HepG2 (cell line): ENCODE results near the gene AP4M1. TPM values are rescaled to one million over a fixed set of nuclear protein-coding genes. Genes with fewer than 3 reads are reported as not detected.

Experiments
- DR1 ChIP-seq: sonication (generic); formaldehyde crosslinking; IDR thresholded peaks from 2 replicates; pipeline ENCODE4 v1.8.0; 2021; ENCODE audit warnings: mild to moderate bottlenecking, missing genetic modification reagents, inconsistent platforms
- FOXC1 ChIP-seq: sonication (generic); formaldehyde crosslinking; IDR thresholded peaks from 2 replicates; pipeline ENCODE4 v1.8.0; 2022; ENCODE audit warnings: mild to moderate bottlenecking, missing genetic modification reagents, borderline replicate concordance
- MTA1 ChIP-seq: sonication (generic); formaldehyde crosslinking; IDR thresholded peaks from 2 replicates; pipeline ENCODE4 v1.4.0; 2020; ENCODE audit warnings: missing genetic modification reagents, mild to moderate bottlenecking, borderline replicate concordance
- NFE2L2 ChIP-seq: fragments of 150-350 bp; IDR thresholded peaks from 2 replicates; pipeline ENCODE4 v1.6.1; 2014; ENCODE audit warnings: low read length
- RORA ChIP-seq: sonication (generic); formaldehyde crosslinking; IDR thresholded peaks from 2 replicates; pipeline ENCODE4 v1.5.0; 2020; ENCODE audit warnings: mild to moderate bottlenecking, missing genetic modification reagents, moderate library complexity
- SMARCE1 ChIP-seq: fragments of 450-650 bp; IDR thresholded peaks from 2 replicates; pipeline ENCODE4 v1.6.1; 2017; ENCODE audit warnings: borderline replicate concordance
- TARDBP ChIP-seq: sonication (generic); formaldehyde crosslinking; IDR thresholded peaks from 2 replicates; pipeline ENCODE4 v1.8.0; 2022; ENCODE audit warnings: mild to moderate bottlenecking, missing genetic modification reagents
- U2AF2 ChIP-seq: fragments of 200-400 bp; formaldehyde crosslinking; IDR thresholded peaks from 2 replicates; pipeline ENCODE4 v1.6.1; 2017; ENCODE audit warnings: low read depth, mild to moderate bottlenecking, low read length
- ZMYM2 ChIP-seq: sonication (generic); formaldehyde crosslinking; IDR thresholded peaks from 2 replicates; pipeline ENCODE4 v1.8.0; 2022; ENCODE audit warnings: mild to moderate bottlenecking, missing genetic modification reagents
- ZNF24 ChIP-seq: fragments of 450-650 bp; IDR thresholded peaks from 2 replicates; pipeline ENCODE4 v1.6.1; 2017; ENCODE audit warnings: antibody characterized with exemption, mild to moderate bottlenecking
- ZNF343 ChIP-seq: sonication (generic); formaldehyde crosslinking; IDR thresholded peaks from 2 replicates; pipeline ENCODE4 v1.4.0; 2020; ENCODE audit warnings: mild to moderate bottlenecking, missing genetic modification reagents
- ZNF501 ChIP-seq: sonication (generic); formaldehyde crosslinking; IDR thresholded peaks from 2 replicates; pipeline ENCODE4 v1.5.1; 2020; ENCODE audit warnings: mild to moderate bottlenecking, moderate library complexity, missing genetic modification reagents
- ZNF605 ChIP-seq: sonication (generic); formaldehyde crosslinking; IDR thresholded peaks from 2 replicates; pipeline ENCODE4 v1.8.0; 2022; ENCODE audit warnings: mild to moderate bottlenecking, missing genetic modification reagents
- ZNF644 ChIP-seq: IDR thresholded peaks from 2 replicates; pipeline ENCODE4 v1.6.1; 2016; ENCODE audit warnings: low read depth
- polyA plus RNA-seq, 8 experiments: library from polyadenylated mRNA; depleted of rRNA in 3 of 8; stranded (reverse) in 7 of 8; unstranded in 1 of 8; fragments of >200 nt; fragmentation: Illumina TruSeq in 4 of 8; extraction: Trizol in 4 of 8; gene quantifications; 2 replicates each; pipeline versions ENCODE4 v1.2.1 to v1.2.3, GENCODE V29; 2011 to 2016; ENCODE audit warnings: low read depth in 4 of 8, missing spikeins in 1 of 8, mixed read lengths in 1 of 8; ENCODE audit not compliant: insufficient read depth in 1 of 8
- total RNA-seq, 5 experiments: library from RNA; depleted of rRNA; stranded (reverse); fragments of >200 nt; fragmentation: Illumina TruSeq; extraction: Trizol; gene quantifications; 2 replicates each; pipeline ENCODE4 v1.2.3, GENCODE V29; 2016; ENCODE audit warnings: low read depth in 1 of 5
- TF ChIP-seq, protein P1 (sequence below): sonication (generic); formaldehyde crosslinking; IDR thresholded peaks from 2 replicates; pipeline ENCODE4 v1.5.0; 2020; ENCODE audit warnings: mild to moderate bottlenecking, missing genetic modification reagents, borderline replicate concordance
- TF ChIP-seq, protein P2 (sequence below): sonication (generic); IDR thresholded peaks from 2 replicates; pipeline ENCODE4 v1.6.1; 2016; ENCODE audit warnings: low read depth, borderline replicate concordance
- TF ChIP-seq, protein P3 (sequence below): IDR thresholded peaks from 2 replicates; pipeline ENCODE4 v1.6.1; 2016; ENCODE audit warnings: low read depth, missing genetic modification reagents, missing compliant biosample characterization

The AP4M1 gene
- total and polyA plus RNA-seq, 2 of the 13 experiments (the other 11 are each of a cell fraction or from before 2014, with no cell fraction given): 6.3 to 9.7 TPM

DNA sequence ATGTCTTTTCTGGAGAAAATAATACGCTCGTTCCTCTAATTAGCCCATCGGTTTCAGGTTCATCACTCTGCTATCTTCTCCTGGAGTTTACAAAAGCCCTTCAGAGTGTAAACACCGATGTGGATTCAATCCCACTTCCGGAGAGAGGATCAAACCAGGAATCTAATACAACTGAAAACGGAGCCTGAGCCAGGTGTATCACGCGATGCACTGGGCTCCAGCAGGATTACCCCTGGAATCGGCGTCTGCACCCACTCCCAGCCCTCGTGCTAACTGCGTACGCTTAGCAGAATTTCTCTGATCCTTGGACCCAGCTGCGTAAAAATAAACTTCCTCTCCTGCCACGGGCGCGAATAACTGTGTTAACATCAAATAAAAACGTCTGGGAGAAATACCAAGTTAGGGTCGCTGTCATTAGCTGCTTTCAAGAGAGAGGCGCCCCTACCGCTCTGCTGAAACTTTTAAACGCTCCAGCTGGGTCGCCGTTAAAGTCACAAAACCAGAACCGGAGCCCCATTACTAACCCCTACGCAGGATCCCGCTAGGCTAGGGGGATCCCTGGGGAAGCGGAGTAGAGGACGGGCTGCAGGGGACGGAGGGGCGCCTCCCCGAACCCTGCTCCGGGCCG is 20.4 kb upstream of the AP4M1 start (continued):
- TF ChIP-seq ZNF644 (CRISPR knock-in tag) (no peak), FOXC1 (CRISPR knock-in tag) (no peak), SMARCE1 (no peak), RORA (CRISPR knock-in tag) (no peak), ZNF24 (no peak), ZNF501 (CRISPR knock-in tag) (no peak; the same call in 1 of the 2 replicates), DR1 (CRISPR knock-in tag) (no peak), NFE2L2 (no peak), U2AF2 (no peak), ZNF343 (CRISPR knock-in tag) (no peak), ZNF605 (CRISPR knock-in tag) (no peak; the same call in 1 of the 2 replicates), MTA1 (CRISPR knock-in tag) (no peak), ZMYM2 (CRISPR knock-in tag) (no peak), TARDBP (CRISPR knock-in tag) (no peak)
- TF ChIP-seq, protein P1, sequence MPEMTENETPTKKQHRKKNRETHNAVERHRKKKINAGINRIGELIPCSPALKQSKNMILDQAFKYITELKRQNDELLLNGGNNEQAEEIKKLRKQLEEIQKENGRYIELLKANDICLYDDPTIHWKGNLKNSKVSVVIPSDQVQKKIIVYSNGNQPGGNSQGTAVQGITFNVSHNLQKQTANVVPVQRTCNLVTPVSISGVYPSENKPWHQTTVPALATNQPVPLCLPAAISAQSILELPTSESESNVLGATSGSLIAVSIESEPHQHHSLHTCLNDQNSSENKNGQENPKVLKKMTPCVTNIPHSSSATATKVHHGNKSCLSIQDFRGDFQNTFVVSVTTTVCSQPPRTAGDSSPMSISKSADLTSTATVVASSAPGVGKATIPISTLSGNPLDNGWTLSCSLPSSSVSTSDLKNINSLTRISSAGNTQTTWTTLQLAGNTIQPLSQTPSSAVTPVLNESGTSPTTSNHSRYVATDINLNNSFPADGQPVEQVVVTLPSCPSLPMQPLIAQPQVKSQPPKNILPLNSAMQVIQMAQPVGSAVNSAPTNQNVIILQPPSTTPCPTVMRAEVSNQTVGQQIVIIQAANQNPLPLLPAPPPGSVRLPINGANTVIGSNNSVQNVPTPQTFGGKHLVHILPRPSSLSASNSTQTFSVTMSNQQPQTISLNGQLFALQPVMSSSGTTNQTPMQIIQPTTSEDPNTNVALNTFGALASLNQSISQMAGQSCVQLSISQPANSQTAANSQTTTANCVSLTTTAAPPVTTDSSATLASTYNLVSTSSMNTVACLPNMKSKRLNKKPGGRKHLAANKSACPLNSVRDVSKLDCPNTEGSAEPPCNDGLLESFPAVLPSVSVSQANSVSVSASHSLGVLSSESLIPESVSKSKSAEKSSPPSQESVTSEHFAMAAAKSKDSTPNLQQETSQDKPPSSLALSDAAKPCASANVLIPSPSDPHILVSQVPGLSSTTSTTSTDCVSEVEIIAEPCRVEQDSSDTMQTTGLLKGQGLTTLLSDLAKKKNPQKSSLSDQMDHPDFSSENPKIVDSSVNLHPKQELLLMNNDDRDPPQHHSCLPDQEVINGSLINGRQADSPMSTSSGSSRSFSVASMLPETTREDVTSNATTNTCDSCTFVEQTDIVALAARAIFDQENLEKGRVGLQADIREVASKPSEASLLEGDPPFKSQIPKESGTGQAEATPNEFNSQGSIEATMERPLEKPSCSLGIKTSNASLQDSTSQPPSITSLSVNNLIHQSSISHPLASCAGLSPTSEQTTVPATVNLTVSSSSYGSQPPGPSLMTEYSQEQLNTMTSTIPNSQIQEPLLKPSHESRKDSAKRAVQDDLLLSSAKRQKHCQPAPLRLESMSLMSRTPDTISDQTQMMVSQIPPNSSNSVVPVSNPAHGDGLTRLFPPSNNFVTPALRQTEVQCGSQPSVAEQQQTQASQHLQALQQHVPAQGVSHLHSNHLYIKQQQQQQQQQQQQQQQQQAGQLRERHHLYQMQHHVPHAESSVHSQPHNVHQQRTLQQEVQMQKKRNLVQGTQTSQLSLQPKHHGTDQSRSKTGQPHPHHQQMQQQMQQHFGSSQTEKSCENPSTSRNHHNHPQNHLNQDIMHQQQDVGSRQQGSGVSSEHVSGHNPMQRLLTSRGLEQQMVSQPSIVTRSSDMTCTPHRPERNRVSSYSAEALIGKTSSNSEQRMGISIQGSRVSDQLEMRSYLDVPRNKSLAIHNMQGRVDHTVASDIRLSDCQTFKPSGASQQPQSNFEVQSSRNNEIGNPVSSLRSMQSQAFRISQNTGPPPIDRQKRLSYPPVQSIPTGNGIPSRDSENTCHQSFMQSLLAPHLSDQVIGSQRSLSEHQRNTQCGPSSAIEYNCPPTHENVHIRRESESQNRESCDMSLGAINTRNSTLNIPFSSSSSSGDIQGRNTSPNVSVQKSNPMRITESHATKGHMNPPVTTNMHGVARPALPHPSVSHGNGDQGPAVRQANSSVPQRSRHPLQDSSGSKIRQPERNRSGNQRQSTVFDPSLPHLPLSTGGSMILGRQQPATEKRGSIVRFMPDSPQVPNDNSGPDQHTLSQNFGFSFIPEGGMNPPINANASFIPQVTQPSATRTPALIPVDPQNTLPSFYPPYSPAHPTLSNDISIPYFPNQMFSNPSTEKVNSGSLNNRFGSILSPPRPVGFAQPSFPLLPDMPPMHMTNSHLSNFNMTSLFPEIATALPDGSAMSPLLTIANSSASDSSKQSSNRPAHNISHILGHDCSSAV (CRISPR knock-in tag): no peak
- TF ChIP-seq, protein P2, sequence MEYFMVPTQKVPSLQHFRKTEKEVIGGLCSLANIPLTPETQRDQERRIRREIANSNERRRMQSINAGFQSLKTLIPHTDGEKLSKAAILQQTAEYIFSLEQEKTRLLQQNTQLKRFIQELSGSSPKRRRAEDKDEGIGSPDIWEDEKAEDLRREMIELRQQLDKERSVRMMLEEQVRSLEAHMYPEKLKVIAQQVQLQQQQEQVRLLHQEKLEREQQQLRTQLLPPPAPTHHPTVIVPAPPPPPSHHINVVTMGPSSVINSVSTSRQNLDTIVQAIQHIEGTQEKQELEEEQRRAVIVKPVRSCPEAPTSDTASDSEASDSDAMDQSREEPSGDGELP: no peak
- TF ChIP-seq, protein P3, sequence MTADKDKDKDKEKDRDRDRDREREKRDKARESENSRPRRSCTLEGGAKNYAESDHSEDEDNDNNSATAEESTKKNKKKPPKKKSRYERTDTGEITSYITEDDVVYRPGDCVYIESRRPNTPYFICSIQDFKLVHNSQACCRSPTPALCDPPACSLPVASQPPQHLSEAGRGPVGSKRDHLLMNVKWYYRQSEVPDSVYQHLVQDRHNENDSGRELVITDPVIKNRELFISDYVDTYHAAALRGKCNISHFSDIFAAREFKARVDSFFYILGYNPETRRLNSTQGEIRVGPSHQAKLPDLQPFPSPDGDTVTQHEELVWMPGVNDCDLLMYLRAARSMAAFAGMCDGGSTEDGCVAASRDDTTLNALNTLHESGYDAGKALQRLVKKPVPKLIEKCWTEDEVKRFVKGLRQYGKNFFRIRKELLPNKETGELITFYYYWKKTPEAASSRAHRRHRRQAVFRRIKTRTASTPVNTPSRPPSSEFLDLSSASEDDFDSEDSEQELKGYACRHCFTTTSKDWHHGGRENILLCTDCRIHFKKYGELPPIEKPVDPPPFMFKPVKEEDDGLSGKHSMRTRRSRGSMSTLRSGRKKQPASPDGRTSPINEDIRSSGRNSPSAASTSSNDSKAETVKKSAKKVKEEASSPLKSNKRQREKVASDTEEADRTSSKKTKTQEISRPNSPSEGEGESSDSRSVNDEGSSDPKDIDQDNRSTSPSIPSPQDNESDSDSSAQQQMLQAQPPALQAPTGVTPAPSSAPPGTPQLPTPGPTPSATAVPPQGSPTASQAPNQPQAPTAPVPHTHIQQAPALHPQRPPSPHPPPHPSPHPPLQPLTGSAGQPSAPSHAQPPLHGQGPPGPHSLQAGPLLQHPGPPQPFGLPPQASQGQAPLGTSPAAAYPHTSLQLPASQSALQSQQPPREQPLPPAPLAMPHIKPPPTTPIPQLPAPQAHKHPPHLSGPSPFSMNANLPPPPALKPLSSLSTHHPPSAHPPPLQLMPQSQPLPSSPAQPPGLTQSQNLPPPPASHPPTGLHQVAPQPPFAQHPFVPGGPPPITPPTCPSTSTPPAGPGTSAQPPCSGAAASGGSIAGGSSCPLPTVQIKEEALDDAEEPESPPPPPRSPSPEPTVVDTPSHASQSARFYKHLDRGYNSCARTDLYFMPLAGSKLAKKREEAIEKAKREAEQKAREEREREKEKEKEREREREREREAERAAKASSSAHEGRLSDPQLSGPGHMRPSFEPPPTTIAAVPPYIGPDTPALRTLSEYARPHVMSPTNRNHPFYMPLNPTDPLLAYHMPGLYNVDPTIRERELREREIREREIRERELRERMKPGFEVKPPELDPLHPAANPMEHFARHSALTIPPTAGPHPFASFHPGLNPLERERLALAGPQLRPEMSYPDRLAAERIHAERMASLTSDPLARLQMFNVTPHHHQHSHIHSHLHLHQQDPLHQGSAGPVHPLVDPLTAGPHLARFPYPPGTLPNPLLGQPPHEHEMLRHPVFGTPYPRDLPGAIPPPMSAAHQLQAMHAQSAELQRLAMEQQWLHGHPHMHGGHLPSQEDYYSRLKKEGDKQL (CRISPR knock-in tag): no peak
